Prostate gland (tissue), 2 donors: Measurements from ENCODE around the gene ZNF334. TPM values are rescaled to one million over a fixed set of nuclear protein-coding genes. Genes with fewer than 3 reads are reported as not detected.

Experiments used
- DNase-seq: peaks from one replicate; pipeline ENCODE4 v3.0.0-alpha.2; 2019; ENCODE audit warnings: low spot score
- H3K27ac ChIP-seq, 2 donors: fragments of 200-600 bp; sonication (generic); 2 replicates each; pipeline ENCODE4 v1.5.1; 2017 to 2019
- H3K27me3 ChIP-seq: fragments of 200-600 bp; sonication (generic); replicated peaks from 2 replicates; pipeline ENCODE4 v1.5.1; 2019; ENCODE audit not compliant: insufficient read depth
- H3K36me3 ChIP-seq, 2 donors: fragments of 200-600 bp; sonication (generic); 1 replicate in 1 of 2; 2 replicates in 1 of 2; pipeline versions ENCODE4 v1.5.1 to v1.8.1; 2017 to 2019
- H3K4me1 ChIP-seq: fragments of 200-600 bp; sonication (generic); replicated peaks from 2 replicates; pipeline ENCODE4 v1.5.1; 2019
- H3K4me3 ChIP-seq, 2 donors: fragments of 200-600 bp; sonication (generic); 2 replicates each; pipeline ENCODE4 v1.5.1; 2017 to 2019
- H3K9me3 ChIP-seq: fragments of 200-600 bp; sonication (generic); 2 replicates; pipeline ENCODE4 v1.5.1; 2017
- POLR2A ChIP-seq: fragments of 450-650 bp; IDR thresholded peaks from one replicate; pipeline ENCODE4 v1.6.1; 2016; ENCODE audit warnings: antibody characterized with exemption, mild to moderate bottlenecking
- POLR2AphosphoS5 ChIP-seq: sonication (generic); formaldehyde crosslinking; IDR thresholded peaks from one replicate; pipeline ENCODE4 v1.6.1; 2017; ENCODE audit warnings: antibody characterized with exemption
- WGBS: methylation state at CpG from one replicate; pipeline ENCODE4 v1.1.5; 2018; 5-methylcytosine and 5-hydroxymethylcytosine counted together
- intact Hi-C: fragments of 100-400 bp; cut with DNase I; formaldehyde crosslinking; loops from one replicate; pipeline ENCODE4 v1.14.2; 2022
- total RNA-seq, 2 donors: library from RNA; depleted of rRNA; stranded (reverse); fragments of >200 nt; gene quantifications; one replicate each; pipeline ENCODE4 v1.1.0, GENCODE V29; 2016
- TF ChIP-seq, protein P1 (sequence below), 4 experiments: fragments of 200-600 bp in 2 of 4; fragments of 450-650 bp in 2 of 4; sonication (generic) in 2 of 4; IDR thresholded peaks; 1 replicate in 3 of 4; 2 replicates in 1 of 4; pipeline ENCODE4 v1.5.1; 2016 to 2019; ENCODE audit warnings: antibody characterized with exemption in 4 of 4, mild to moderate bottlenecking in 2 of 4, moderate library complexity in 2 of 4

ZNF334 gene
- total RNA-seq, 2 donors from 2014 or later: 7.8 to 23.3 TPM

- Histone ChIP-seq H3K27ac (no peak overlapping the region), H3K4me1 (no peaks in the 10 kb centered on the region), H3K27me3 (no peaks in the 10 kb centered on the region), H3K9me3 (no peaks in the 10 kb centered on the region), H3K36me3 (no peaks in the 10 kb centered on the region), H3K4me3 (no peak overlapping the region)
- WGBS: 95% methylated on average over 5 of the region's 5 CpGs
- DNase-seq: no peak
- TF ChIP-seq POLR2AphosphoS5 (no peak), POLR2A (no peak)
- TF ChIP-seq, protein P1, sequence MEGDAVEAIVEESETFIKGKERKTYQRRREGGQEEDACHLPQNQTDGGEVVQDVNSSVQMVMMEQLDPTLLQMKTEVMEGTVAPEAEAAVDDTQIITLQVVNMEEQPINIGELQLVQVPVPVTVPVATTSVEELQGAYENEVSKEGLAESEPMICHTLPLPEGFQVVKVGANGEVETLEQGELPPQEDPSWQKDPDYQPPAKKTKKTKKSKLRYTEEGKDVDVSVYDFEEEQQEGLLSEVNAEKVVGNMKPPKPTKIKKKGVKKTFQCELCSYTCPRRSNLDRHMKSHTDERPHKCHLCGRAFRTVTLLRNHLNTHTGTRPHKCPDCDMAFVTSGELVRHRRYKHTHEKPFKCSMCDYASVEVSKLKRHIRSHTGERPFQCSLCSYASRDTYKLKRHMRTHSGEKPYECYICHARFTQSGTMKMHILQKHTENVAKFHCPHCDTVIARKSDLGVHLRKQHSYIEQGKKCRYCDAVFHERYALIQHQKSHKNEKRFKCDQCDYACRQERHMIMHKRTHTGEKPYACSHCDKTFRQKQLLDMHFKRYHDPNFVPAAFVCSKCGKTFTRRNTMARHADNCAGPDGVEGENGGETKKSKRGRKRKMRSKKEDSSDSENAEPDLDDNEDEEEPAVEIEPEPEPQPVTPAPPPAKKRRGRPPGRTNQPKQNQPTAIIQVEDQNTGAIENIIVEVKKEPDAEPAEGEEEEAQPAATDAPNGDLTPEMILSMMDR (IDR thresholded peaks at IDR 0.05): no peak
- intact Hi-C loops: no loop called here
These were observed 56.9 kb downstream of the ZNF334 start for GRCh38 chr20:46456255-46457028.

GRCh38 chr20:46455729-46456128, 57.6 kb downstream of the ZNF334 start:
- H3K4me1 ChIP-seq: peaks cover 5% of the 10 kb centered on the region
- H3K36me3 ChIP-seq: no peaks in the 10 kb centered on the region
- no peaks in the 10 kb centered on the region for H3K9me3 ChIP-seq
- no peak overlapping the region for H3K4me3 ChIP-seq
- H3K27me3 ChIP-seq: no peaks in the 10 kb centered on the region
- intact Hi-C loops: no loop called here
- WGBS: 88% methylated on average over 2 of the region's 2 CpGs
- TF ChIP-seq, protein P1 (IDR thresholded peaks at IDR 0.05): no peak
- no peak for TF ChIP-seq POLR2AphosphoS5
- TF ChIP-seq POLR2A: no peak
- DNase-seq: no peak
- H3K27ac ChIP-seq: no peak overlapping the region

Other genes starting within 250 kb of the ZNF334 start
- 1 to 10 TPM; 1.9 to 3.3 TPM for gene CDH22, start 205.1 kb downstream of the ZNF334 start, total RNA-seq
- gene ELMO2, start 106.9 kb downstream of the ZNF334 start, total RNA-seq: 100 to 1,000 TPM in 1 of 2 donors, 10 to 100 TPM in 1; 47.7 to 117 TPM
- gene OCSTAMP, start 37.1 kb upstream of the ZNF334 start, total RNA-seq: not detected
- 10 to 100 TPM; 10.5 to 16.9 TPM for gene SLC13A3, start 137.9 kb upstream of the ZNF334 start, total RNA-seq
- 10 to 100 TPM; 23.2 to 29.6 TPM for gene TP53RK, start 175.9 kb upstream of the ZNF334 start, total RNA-seq
- gene SLC2A10, start 196.1 kb upstream of the ZNF334 start, total RNA-seq: 10 to 100 TPM; 49.8 to 54.9 TPM